Esophagus muscularis mucosa (tissue), 4 donors: ENCODE results near the gene CREBL2. TPM values are rescaled to one million over a fixed set of nuclear protein-coding genes. Genes with fewer than 3 reads are reported as not detected.

Source experiments
- DNase-seq: peaks from one replicate; pipeline ENCODE4 v3.0.0-alpha.2; 2017; ENCODE audit errors: extremely low spot score
- H3K27ac ChIP-seq, 4 donors: fragments of 200-600 bp; sonication (generic); replicated peaks in 1 of 4; 1 replicate in 3 of 4; 2 replicates in 1 of 4; pipeline ENCODE4 v1.5.1; 2016 to 2019; ENCODE audit warnings: mild to moderate bottlenecking in 1 of 4
- H3K27me3 ChIP-seq, 4 donors: fragments of 200-600 bp; sonication (generic); one replicate each; pipeline versions ENCODE4 v1.5.1 to v1.6.0; 2016 to 2019
- H3K36me3 ChIP-seq, 4 donors: fragments of 200-600 bp; sonication (generic); one replicate each; pipeline ENCODE4 v1.5.1; 2016 to 2019
- H3K4me1 ChIP-seq, 4 donors: fragments of 200-600 bp; sonication (generic); one replicate each; pipeline ENCODE4 v1.5.1; 2016 to 2019
- H3K4me3 ChIP-seq, 4 donors: fragments of 200-600 bp; sonication (generic); 1 replicate in 2 of 4; 2 replicates in 2 of 4; pipeline ENCODE4 v1.5.1; 2016 to 2019; ENCODE audit warnings: mild to moderate bottlenecking in 4 of 4, moderate library complexity in 1 of 4
- H3K9me3 ChIP-seq, 4 donors: fragments of 200-600 bp; sonication (generic); 1 replicate in 3 of 4; 2 replicates in 1 of 4; pipeline ENCODE4 v1.5.1; 2016 to 2019
- EP300 ChIP-seq: sonication (generic); formaldehyde crosslinking; IDR thresholded peaks from one replicate; pipeline ENCODE4 v1.6.1; 2017; ENCODE audit warnings: antibody characterized with exemption
- POLR2A ChIP-seq: fragments of 450-650 bp; IDR thresholded peaks from one replicate; pipeline ENCODE4 v1.6.1; 2017; ENCODE audit warnings: antibody characterized with exemption, moderate library complexity, mild to moderate bottlenecking, low read depth
- POLR2AphosphoS5 ChIP-seq, 2 donors: sonication (generic); formaldehyde crosslinking; IDR thresholded peaks; one replicate each; pipeline ENCODE4 v1.6.1; 2017; ENCODE audit warnings: antibody characterized with exemption in 2 of 2
- WGBS: methylation state at CpG from one replicate; pipeline ENCODE4 v1.1.5; 2018; 5-methylcytosine and 5-hydroxymethylcytosine counted together
- intact Hi-C: fragments of 100-400 bp; cut with DNase I; formaldehyde crosslinking; loops from one replicate; pipeline ENCODE4 v1.15.1; 2023
- total RNA-seq, 4 donors: library from RNA; depleted of rRNA; stranded (reverse); fragments of >200 nt; gene quantifications; one replicate each; pipeline versions ENCODE4 v1.1.0 to v1.2.1, GENCODE V29; 2016
- TF ChIP-seq, protein P1 (sequence below), 3 experiments: fragments of 200-600 bp in 2 of 3; fragments of 450-650 bp in 1 of 3; sonication (generic) in 2 of 3; IDR thresholded peaks; one replicate each; pipeline ENCODE4 v1.5.1; 2017 to 2019; ENCODE audit warnings: antibody characterized with exemption in 3 of 3, mild to moderate bottlenecking in 2 of 3, moderate library complexity in 1 of 3

The CREBL2 gene
- total RNA-seq, 4 donors from 2014 or later: 33.0 to 53.5 (median 45.9) TPM

DNA sequence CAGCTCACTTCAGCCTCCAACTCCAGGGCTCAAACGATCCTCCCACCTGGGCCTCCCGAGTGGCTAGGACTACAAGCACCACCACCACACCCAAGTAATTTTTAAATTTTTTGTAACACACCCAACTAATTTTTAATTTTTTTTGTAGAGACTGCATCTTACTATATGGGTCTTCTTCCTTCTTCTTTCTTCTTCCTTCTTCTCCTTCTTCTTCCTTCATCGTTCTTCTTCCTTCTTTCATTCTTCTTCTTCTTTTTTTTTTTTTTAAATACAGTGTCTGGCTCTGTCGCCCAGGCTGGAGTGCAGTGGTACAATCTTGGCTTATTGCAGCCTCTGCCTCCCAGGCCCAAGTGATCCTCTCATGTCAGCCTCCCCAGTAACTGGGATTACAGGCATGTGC, 965 bp upstream of the CREBL2 start:
- peak overlapping the region in 3 of 4 donors; percentile 76 to 85 (median 81) for H3K4me3 ChIP-seq
- H3K9me3 ChIP-seq: no peaks in the 10 kb centered on the region
- H3K27me3 ChIP-seq: no peaks in the 10 kb centered on the region
- TF ChIP-seq, protein P1, sequence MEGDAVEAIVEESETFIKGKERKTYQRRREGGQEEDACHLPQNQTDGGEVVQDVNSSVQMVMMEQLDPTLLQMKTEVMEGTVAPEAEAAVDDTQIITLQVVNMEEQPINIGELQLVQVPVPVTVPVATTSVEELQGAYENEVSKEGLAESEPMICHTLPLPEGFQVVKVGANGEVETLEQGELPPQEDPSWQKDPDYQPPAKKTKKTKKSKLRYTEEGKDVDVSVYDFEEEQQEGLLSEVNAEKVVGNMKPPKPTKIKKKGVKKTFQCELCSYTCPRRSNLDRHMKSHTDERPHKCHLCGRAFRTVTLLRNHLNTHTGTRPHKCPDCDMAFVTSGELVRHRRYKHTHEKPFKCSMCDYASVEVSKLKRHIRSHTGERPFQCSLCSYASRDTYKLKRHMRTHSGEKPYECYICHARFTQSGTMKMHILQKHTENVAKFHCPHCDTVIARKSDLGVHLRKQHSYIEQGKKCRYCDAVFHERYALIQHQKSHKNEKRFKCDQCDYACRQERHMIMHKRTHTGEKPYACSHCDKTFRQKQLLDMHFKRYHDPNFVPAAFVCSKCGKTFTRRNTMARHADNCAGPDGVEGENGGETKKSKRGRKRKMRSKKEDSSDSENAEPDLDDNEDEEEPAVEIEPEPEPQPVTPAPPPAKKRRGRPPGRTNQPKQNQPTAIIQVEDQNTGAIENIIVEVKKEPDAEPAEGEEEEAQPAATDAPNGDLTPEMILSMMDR (IDR thresholded peaks at IDR 0.05): no peak
- TF ChIP-seq POLR2AphosphoS5 (IDR thresholded peaks at IDR 0.05): no peak
- no peak for TF ChIP-seq POLR2A
- TF ChIP-seq EP300: no peak
- H3K27ac ChIP-seq: peak overlapping the region; percentile 91 to 96 (median 93)
- no peak for DNase-seq
- 82% methylated on average over 4 of the region's 4 CpGs for WGBS
- no peaks in the 10 kb centered on the region for H3K36me3 ChIP-seq
- intact Hi-C loops: loop anchor here (5.0 kb wide), 2 partner anchors 48 to 87 kb away; partner anchors contain the start of genes DUSP16 and GPR19
- peaks cover 20 to 40% (median 36%) of the 10 kb centered on the region in 4 donors for H3K4me1 ChIP-seq

DNA sequence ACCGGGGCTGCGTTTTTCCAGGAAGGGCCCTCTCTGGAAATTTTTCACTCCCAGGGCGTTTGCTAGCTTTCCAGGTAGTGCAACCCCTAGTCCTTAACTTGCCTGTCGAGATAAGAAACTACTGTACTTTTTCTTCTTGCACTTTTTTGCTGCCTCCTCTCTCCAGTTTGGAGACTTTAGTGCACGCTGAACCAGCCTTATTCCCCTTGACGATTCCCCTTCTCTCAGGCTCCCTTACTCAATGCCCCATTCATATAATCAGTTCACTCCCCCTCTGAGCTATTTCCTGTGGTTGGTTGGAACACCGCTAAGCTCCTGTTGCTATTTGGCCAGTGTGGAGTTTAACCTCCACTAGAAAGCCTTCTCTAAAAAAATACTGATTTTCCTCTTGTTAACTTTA, 682 bp downstream of the CREBL2 start:
- DNase-seq: no peak
- Histone ChIP-seq H3K36me3 (no peaks in the 10 kb centered on the region), H3K4me1 (peaks cover 20 to 57% (median 52%) of the 10 kb centered on the region in 4 donors), H3K27me3 (no peaks in the 10 kb centered on the region), H3K4me3 (peak overlapping the region; percentile 76 to 85 (median 79)), H3K9me3 (no peaks in the 10 kb centered on the region), H3K27ac (peak overlapping the region; percentile 91 to 96 (median 93))
- TF ChIP-seq EP300: no peak
- TF ChIP-seq, protein P1 (IDR thresholded peaks at IDR 0.05): no peak
- TF ChIP-seq POLR2A: no peak
- no peak for TF ChIP-seq POLR2AphosphoS5 (IDR thresholded peaks at IDR 0.05)
- WGBS: under 1% methylated on average over 7 of the region's 7 CpGs
- intact Hi-C loops: loop anchor here (5.0 kb wide), 2 partner anchors 50 to 85 kb away; partner anchors contain the start of genes DUSP16 and GPR19

DNA sequence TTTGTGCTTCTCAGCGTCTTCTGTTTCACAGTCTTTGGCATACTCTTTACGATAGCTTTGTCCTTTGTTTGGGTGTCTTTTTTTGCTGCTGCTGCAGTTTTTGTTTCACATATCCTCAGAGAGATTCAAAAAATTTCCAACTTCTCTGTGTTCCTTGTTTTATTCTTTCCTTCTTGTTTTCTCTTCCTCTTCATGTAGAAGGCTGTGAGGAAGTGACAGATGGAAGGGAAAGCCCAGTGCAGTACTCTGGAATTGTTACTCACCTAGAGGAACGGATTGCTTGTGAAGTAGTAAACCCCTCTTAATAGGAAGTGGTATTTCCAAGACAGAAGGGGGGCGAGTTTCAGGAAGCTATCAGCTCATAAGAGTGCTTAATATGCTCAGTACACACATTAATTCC, 1.7 kb downstream of the CREBL2 start:
- WGBS: 53% methylated on average over 4 of the region's 4 CpGs
- DNase-seq: no peak
- H3K9me3 ChIP-seq: no peaks in the 10 kb centered on the region
- peak overlapping the region in 3 of 4 donors; percentile 76 to 85 (median 81) for H3K4me3 ChIP-seq
- TF ChIP-seq EP300 (no peak), POLR2A (no peak), POLR2AphosphoS5 (IDR thresholded peaks at IDR 0.05) (no peak)
- TF ChIP-seq, protein P1 (IDR thresholded peaks at IDR 0.05): no peak
- intact Hi-C loops: loop anchor here (5.0 kb wide), 2 partner anchors 51 to 84 kb away; partner anchors contain the start of genes DUSP16 and GPR19
- peaks cover 0 to 3% (median 0%) of the 10 kb centered on the region in 4 donors for H3K36me3 ChIP-seq
- no peaks in the 10 kb centered on the region for H3K27me3 ChIP-seq
- peaks cover 20 to 58% (median 53%) of the 10 kb centered on the region in 4 donors for H3K4me1 ChIP-seq
- H3K27ac ChIP-seq: peak overlapping the region in 2 of 4 donors; percentile 91 to 96

- no peaks in the 10 kb centered on the region for H3K9me3 ChIP-seq
- peaks cover 20 to 58% (median 53%) of the 10 kb centered on the region in 4 donors for H3K4me1 ChIP-seq
- intact Hi-C loops: loop anchor here (5.0 kb wide), 2 partner anchors 52 to 83 kb away; partner anchors contain the start of genes DUSP16 and GPR19
- no peaks in the 10 kb centered on the region for H3K27me3 ChIP-seq
- H3K36me3 ChIP-seq: peaks cover 0 to 6% (median 2%) of the 10 kb centered on the region in 4 donors
- no peak for TF ChIP-seq EP300
- no peak for TF ChIP-seq POLR2AphosphoS5 (IDR thresholded peaks at IDR 0.05)
- TF ChIP-seq, protein P1 (IDR thresholded peaks at IDR 0.05): no peak
- H3K4me3 ChIP-seq: no peak overlapping the region
- no peak overlapping the region for H3K27ac ChIP-seq
- WGBS: 79% methylated on average over 4 of the region's 4 CpGs
- no peak for DNase-seq
Observed at GRCh38 chr12:12614342-12614741, 2.7 kb downstream of the CREBL2 start.
